ENCODE results near the gene MFSD2A.
"Not testable (repeated sequence)": the region's sequence is repeated elsewhere in the genome, so short reads cannot be mapped to it uniquely, and the experiment has no call there.

MFSD2A gene

DNA sequence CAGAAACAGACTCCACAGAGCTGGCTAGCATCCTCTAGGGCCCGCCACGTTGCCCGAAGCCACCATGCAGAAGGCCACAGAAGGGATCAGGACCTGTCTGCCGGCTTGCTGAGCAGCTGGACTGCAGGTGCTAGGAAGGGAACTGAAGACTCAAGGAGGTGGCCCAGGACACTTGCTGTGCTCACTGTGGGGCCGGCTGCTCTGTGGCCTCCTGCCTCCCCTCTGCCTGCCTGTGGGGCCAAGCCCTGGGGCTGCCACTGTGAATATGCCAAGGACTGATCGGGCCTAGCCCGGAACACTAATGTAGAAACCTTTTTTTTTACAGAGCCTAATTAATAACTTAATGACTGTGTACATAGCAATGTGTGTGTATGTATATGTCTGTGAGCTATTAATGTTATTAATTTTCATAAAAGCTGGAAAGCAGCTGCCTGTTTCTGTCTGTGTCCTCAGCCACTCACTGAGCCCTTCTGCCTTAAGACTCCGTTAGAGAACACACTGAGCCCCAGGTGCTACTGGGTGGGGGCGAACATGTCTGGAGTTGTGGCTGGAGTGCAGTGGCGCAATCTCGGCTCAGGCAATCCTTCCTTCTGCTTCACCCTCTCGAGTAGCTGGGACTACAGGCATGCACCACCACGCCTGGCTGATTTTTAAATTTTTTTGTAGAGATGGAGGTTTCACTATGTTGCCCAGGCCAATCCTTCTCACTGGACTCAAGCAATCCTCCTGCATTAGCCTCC is 14.8 kb downstream of the MFSD2A start:
- no peak for DNase-seq

DNA sequence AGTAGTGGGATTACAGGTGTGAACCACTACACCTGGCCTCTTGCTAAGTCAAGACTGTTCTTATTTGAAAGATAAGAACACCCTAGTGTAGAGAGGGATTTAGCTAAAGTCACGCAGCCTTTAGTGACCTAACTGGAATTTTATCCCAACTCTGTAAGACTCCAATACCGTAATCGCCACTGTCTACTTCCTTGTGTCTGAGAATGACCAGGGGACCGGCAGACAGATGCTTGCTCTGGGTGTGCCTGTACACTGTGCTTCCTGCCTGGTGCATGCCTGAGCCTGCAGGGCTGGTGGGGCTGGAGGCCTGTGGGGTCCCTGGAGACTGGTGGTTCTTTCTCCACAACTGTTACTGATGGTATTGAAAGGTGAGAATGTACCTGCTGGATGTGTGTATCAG is 15.3 kb downstream of the MFSD2A start:
- DNase-seq, result no peak

DNA sequence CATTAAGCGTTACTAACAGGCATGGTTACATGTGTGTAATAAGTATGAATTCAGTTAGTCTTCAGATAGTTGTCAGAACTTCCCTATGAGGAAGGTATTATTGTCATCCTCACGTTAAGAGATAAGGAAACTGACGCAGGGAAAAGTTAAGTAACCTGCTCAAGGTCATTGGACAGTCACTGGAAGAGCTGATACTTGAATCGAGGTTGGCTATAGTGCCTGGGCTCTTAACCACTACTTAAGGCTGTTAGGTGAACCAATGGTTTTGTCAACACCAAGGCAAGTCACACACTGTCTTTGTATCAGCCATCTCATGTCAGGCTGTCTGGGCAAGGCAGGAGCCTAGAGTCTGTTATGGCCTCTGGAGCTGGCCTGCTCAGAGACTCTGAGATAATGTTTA is 16.2 kb downstream of the MFSD2A start:
- DNase-seq, result no peak

- DNase-seq, result peak; percentile 78
Measured at GRCh38 chr1:39973503-39974135, 18.7 kb downstream of the MFSD2A start.

DNA sequence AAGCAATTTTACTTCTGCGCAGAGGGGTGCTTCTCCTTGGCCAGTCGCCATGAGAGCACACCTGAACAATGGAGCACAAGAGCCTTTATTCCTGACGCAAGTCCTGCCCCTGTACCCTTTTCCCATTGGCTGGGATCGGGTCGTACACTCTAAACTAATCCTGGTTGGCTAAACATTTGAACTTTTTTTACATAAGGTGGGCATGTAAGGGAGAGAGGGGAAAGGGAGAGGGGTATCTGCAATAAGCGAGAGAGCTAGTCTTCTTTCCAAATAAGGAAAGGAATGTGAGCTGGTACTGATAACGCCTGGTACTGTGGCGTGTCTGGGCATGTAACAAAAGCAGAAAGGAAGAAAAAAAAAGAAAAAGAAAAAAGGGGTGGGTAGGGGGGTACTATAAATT is 21.8 kb downstream of the MFSD2A start:
- DNase-seq, result no peak

GRCh38 chr1:39977202-39977601 is 22.3 kb downstream of the MFSD2A start:
- DNase-seq, result no peak

DNA sequence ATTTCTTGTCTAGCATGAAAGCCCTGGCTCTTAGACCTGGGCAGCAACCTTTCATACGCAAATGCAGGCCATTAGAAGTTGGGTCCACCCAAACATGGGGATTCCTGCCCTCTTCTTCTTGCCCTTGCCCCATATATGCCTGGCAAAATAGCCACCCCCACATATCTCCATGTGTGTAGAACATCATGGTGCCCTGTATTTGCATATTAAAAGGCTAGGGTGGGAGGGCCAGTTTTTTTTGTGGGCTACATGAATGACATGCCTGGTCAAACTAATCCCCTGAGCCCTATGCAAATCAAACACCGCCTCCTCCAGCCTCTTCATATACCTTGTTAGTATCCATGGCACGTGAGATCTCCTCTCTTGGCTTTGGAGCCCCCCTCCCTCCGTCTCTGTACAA is 24.7 kb downstream of the MFSD2A start:
- DNase-seq, result no peak

DNA sequence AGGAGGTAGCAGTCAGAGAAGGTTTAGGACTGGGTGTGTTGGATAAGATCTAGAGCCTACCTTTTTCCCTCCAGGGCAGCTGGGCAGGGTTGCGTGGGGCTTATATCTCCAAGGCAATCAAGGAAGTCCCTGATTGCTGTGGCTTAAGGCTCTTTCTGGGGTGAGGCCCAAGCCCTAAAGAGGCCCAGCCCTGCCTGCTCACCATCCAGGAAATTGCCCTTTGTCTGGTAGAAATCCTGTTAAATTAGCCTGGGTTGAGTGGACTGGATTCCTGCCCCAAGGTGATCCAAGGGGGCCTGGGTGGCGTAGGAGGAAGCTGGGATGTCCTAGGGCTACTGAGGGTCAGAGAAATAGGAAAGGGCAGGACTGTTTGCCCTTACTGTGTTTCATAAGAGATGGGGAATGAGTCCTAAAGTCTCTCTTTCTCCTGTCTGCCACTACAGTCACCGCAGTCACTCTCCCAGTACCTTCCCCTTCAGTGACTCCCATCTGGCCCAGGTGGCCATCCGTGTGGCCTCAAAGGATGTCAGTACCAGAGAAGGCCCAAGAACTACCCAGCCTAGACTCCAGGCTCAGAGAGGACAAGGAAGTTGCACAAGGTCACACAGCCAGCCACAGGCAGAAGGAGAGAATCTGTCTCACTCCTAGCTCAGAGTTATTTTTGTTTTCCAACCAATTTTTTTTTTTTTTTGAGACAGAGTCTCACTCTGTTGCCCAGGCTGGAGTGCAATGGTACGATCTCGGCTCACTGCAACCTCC is 25.8 kb downstream of the MFSD2A start:
- DNase-seq, result no peak

- no peak for DNase-seq
Measured at GRCh38 chr1:39981385-39981784, 26.4 kb downstream of the MFSD2A start.

DNA sequence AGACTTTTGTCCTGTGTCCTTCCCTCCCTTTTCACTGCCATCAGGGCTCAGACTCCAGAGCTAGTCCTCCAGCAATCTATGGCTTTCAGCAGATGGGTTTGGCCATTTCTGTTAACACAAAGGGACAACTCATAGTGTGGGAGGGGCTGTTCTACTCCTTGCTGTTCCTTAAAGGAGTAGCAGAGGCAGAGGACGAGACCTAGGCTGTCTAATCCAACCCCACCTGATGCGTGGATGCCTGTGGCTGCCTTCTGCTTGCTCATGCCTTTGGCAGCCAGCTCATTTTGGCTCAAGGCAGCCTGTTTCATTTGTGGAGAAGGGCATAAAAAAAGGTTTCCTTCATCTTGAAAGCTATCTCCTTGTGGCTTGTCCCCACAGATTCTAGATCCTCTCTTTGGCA is 27.0 kb downstream of the MFSD2A start:
- DNase-seq, result no peak

- DNase-seq, result not testable (repeated sequence)
Measured at GRCh38 chr1:39984480-39984879, 29.5 kb downstream of the MFSD2A start.

- no peak for DNase-seq
Measured at GRCh38 chr1:39984951-39985350, 30.0 kb downstream of the MFSD2A start.

DNA sequence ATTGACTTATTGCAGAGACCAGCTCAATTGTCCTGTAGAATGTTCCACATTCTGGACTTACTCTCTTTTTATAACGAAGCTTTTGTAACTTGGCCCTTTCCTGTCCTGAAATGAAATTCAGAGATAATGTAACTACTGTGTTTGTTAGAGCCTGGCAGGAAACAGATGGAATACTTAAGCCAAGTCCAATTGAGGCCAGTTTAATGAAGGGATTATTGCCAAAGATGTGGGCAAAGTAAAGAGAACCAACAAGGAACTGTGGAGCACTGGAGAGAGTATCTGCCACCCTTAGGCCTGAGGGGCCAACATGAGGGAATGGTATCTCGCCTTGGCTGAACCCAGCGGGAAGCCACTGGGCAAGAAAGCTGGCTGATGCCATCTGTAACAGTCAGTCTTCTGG is 32.9 kb downstream of the MFSD2A start:
- DNase-seq, result no peak

DNA sequence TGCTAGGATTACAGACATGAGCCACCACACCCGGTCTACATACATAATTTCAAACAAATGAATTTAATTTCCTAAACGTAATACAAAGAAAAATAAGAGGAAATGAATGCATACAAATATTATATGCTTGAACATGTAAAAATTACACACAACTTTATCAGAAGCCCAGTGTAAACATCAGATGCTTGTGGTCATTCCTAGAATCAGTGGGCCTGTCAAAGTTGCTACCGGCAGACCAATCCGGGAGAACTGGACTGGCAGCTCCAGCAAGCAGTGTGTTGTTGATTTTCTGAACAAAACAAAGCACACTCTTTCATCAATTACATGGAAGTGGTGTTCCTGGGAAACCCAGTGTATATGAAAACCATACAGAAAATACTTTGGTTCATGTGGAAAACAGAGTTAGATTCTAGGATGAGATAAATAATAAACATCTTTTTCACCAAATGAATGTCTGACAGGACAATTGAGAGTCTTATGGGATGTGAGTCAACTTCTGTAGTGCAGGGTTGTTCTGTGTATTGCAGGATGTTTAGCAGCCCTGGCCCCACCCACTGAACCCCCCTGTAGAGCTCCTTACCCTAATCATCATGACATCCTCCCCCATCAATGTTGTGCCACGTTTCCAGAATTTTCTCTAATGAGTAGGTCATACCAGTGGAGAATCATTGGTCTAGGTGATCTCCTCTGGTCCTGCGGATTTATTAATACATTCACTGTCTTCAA is 33.8 kb downstream of the MFSD2A start:
- no peak for DNase-seq

- DNase-seq, result no peak
Measured at GRCh38 chr1:39990428-39990827, 35.5 kb downstream of the MFSD2A start.

GRCh38 chr1:39992234-39992633 is 37.3 kb downstream of the MFSD2A start:
- no peak for DNase-seq

DNA sequence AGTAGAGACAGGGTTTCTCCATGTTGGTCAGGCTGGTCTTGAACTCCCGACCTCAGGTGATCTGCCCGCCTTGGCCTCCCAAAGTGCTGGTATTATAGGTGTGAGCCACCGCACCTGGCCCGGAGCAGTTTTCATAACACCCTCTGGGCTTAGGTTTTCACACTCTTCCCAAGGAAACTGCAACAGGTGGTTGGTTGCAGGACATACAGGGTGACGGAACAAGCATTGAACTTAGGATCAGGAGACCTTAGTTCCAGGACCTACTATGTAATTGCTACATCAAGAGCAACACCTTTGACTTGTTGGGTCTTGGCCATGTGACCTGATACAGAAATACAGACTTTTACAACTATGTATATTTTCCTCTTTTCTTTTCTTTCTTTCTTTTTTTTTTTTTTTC is 37.9 kb downstream of the MFSD2A start:
- no peak for DNase-seq

- DNase-seq, result no peak
Measured at GRCh38 chr1:39995973-39996393, 41.0 kb downstream of the MFSD2A start.

- no peak for DNase-seq
Measured at GRCh38 chr1:39996396-39997004, 41.6 kb downstream of the MFSD2A start.

GRCh38 chr1:40001456-40001855 is 46.5 kb downstream of the MFSD2A start:
- no peak for DNase-seq

- no peak for DNase-seq
Measured at GRCh38 chr1:40003156-40004093, 48.5 kb downstream of the MFSD2A start.

GRCh38 chr1:40004857-40005256 is 49.9 kb downstream of the MFSD2A start:
- DNase-seq, result no peak
